NT2/D1 (cell line): ENCODE data around the gene NUS1.

ENCODE experiments used
- SUZ12 ChIP-seq: IDR thresholded peaks from 2 replicates; pipeline ENCODE4 v1.6.1; 2011; ENCODE audit not compliant: insufficient read length, insufficient read depth; ENCODE audit errors: extremely low read depth
- YY1 ChIP-seq: IDR thresholded peaks from 2 replicates; pipeline ENCODE4 v1.6.1; 2011; ENCODE audit not compliant: insufficient read length, insufficient read depth

- TF ChIP-seq SUZ12 (no peak), YY1 (no peak)
Observed at GRCh38 chr6:117685359-117685758, 10.1 kb downstream of the NUS1 start.
